Measurements from ENCODE around the gene MRPL41.
"Not testable (repeated sequence)": the region's sequence is repeated elsewhere in the genome, so short reads cannot be mapped to it uniquely, and the experiment has no call there.

MRPL41 gene

GRCh38 chr9:137509198-137509597 is 42.5 kb upstream of the MRPL41 start:
- H3K27me3 ChIP-seq (replicated peaks in 2 of 5; ENCODE audit: control insufficient read depth in 4 of 5, insufficient read depth in 5 of 5, low read length in 4 of 5), result no peaks in the 10 kb centered on the region
- H3K4me1 ChIP-seq (ENCODE audit: control extremely low read depth in 1 of 4, control insufficient read depth in 4 of 4, insufficient read depth in 4 of 4, low read length in 3 of 4), result no peaks in the 10 kb centered on the region
- H3K27ac ChIP-seq (ENCODE audit: insufficient read depth in 1 of 2, low read depth in 1 of 2, low read length in 2 of 2, poor library complexity in 1 of 2, severe bottlenecking in 2 of 2), result no peak overlapping the region
- peaks cover 0 to 2% (median 0%) of the 10 kb centered on the region in 5 experiments for H3K9me3 ChIP-seq (ENCODE audit: control extremely low read depth in 1 of 5, control insufficient read depth in 4 of 5, insufficient read depth in 2 of 5, low read depth in 1 of 5, low read length in 4 of 5)
- POLR2A ChIA-PET, result no interaction called here
- no peak overlapping the region for H3K4me3 ChIP-seq (ENCODE audit: control insufficient read depth in 1 of 7, extremely low read depth in 1 of 7, insufficient read depth in 4 of 7, low read depth in 2 of 7, low read length in 6 of 7)
- 85% methylated on average over 11 of the region's 14 CpGs for WGBS (ENCODE audit: insufficient coverage)
- DNase-seq, result no peak
- CTCF ChIA-PET, result interaction anchor here (0.8 to 1.6 kb wide), 6 partner anchors 12 to 215 kb away, joined by 3 to 4 read pairs (median 3); no protein-coding TSS in a partner anchor
- no peaks in the 10 kb centered on the region for H3K36me3 ChIP-seq (ENCODE audit: control insufficient read depth in 4 of 4, insufficient read depth in 4 of 4, low read length in 3 of 4)

DNA sequence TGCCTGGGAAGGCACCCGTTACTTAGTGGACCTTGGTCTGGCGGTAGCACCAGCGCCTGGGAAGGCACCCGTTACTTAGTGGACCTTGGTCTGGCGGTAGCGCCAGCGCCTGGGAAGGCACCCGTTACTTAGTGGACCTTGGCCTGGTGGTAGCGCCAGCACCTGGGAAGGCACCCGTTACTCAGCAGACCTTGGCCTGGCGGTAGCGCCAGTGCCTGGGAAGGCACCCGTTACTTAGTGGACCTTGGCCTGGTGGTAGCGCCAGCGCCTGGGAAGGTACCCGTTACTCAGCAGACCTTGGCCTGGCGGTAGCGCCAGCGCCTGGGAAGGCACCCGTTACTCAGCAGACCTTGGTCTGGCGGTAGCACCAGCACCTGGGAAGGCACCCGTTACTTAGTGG is 40.6 kb upstream of the MRPL41 start:
- H3K4me1 ChIP-seq (ENCODE audit: control extremely low read depth in 1 of 4, control insufficient read depth in 4 of 4, insufficient read depth in 4 of 4, low read length in 3 of 4); H3K4me3 ChIP-seq (ENCODE audit: control insufficient read depth in 1 of 7, extremely low read depth in 1 of 7, insufficient read depth in 4 of 7, low read depth in 2 of 7, low read length in 6 of 7); H3K27me3 ChIP-seq (replicated peaks in 2 of 5; ENCODE audit: control insufficient read depth in 4 of 5, insufficient read depth in 5 of 5, low read length in 4 of 5); H3K36me3 ChIP-seq (ENCODE audit: control insufficient read depth in 4 of 4, insufficient read depth in 4 of 4, low read length in 3 of 4); DNase-seq; POLR2A ChIA-PET; CTCF ChIA-PET; H3K9me3 ChIP-seq (ENCODE audit: control extremely low read depth in 1 of 5, control insufficient read depth in 4 of 5, insufficient read depth in 2 of 5, low read depth in 1 of 5, low read length in 4 of 5); H3K27ac ChIP-seq (ENCODE audit: insufficient read depth in 1 of 2, low read depth in 1 of 2, low read length in 2 of 2, poor library complexity in 1 of 2, severe bottlenecking in 2 of 2): not testable (repeated sequence)
- 97% methylated on average over 20 of the region's 22 CpGs for WGBS (ENCODE audit: insufficient coverage)

GRCh38 chr9:137511758-137512463 is 39.8 kb upstream of the MRPL41 start:
- POLR2A ChIA-PET, result no interaction called here
- no peak for DNase-seq

DNA sequence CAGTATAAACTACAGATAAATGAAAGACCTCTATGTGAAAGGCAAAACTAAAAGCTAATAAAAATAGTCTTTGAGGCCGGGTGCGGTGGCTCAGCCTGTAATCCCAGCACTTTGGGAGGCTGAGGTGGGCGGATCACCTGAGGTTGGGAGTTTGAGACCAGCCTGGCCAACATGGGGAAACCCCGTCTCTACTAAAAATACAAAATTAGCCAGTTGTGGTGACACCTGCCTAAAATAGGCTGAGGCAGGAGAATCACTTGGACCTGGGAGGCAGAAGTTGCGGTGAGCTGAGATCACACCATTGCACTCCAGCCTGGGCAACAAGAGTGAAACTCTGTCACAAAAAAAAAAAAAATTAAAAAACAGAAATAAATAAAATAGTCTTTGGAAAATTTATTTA is 38.5 kb upstream of the MRPL41 start:
- DNase-seq; H3K27ac ChIP-seq (ENCODE audit: insufficient read depth in 1 of 2, low read depth in 1 of 2, low read length in 2 of 2, poor library complexity in 1 of 2, severe bottlenecking in 2 of 2); CTCF ChIA-PET; H3K4me3 ChIP-seq (ENCODE audit: control insufficient read depth in 1 of 7, extremely low read depth in 1 of 7, insufficient read depth in 4 of 7, low read depth in 2 of 7, low read length in 6 of 7); H3K9me3 ChIP-seq (ENCODE audit: control extremely low read depth in 1 of 5, control insufficient read depth in 4 of 5, insufficient read depth in 2 of 5, low read depth in 1 of 5, low read length in 4 of 5); H3K36me3 ChIP-seq (ENCODE audit: control insufficient read depth in 4 of 4, insufficient read depth in 4 of 4, low read length in 3 of 4); H3K27me3 ChIP-seq (replicated peaks in 2 of 5; ENCODE audit: control insufficient read depth in 4 of 5, insufficient read depth in 5 of 5, low read length in 4 of 5); H3K4me1 ChIP-seq (ENCODE audit: control extremely low read depth in 1 of 4, control insufficient read depth in 4 of 4, insufficient read depth in 4 of 4, low read length in 3 of 4): not testable (repeated sequence)
- 100% methylated on average over 2 of the region's 5 CpGs for WGBS (ENCODE audit: insufficient coverage)
- POLR2A ChIA-PET, result interaction anchor here (0.6 kb wide), 1 partner anchor 15 kb away, joined by 3 read pairs; no protein-coding TSS in a partner anchor

More at GRCh38 chr9:137511758-137512463, 39.8 kb upstream of the MRPL41 start:
- Histone ChIP-seq H3K4me3 (ENCODE audit: control insufficient read depth in 1 of 7, extremely low read depth in 1 of 7, insufficient read depth in 4 of 7, low read depth in 2 of 7, low read length in 6 of 7) (no peak overlapping the region), H3K27ac (ENCODE audit: insufficient read depth in 1 of 2, low read depth in 1 of 2, low read length in 2 of 2, poor library complexity in 1 of 2, severe bottlenecking in 2 of 2) (no peak overlapping the region), H3K27me3 (replicated peaks in 2 of 5; ENCODE audit: control insufficient read depth in 4 of 5, insufficient read depth in 5 of 5, low read length in 4 of 5) (no peaks in the 10 kb centered on the region), H3K9me3 (ENCODE audit: control extremely low read depth in 1 of 5, control insufficient read depth in 4 of 5, insufficient read depth in 2 of 5, low read depth in 1 of 5, low read length in 4 of 5) (no peaks in the 10 kb centered on the region), H3K4me1 (ENCODE audit: control extremely low read depth in 1 of 4, control insufficient read depth in 4 of 4, insufficient read depth in 4 of 4, low read length in 3 of 4) (no peaks in the 10 kb centered on the region), H3K36me3 (ENCODE audit: control insufficient read depth in 4 of 4, insufficient read depth in 4 of 4, low read length in 3 of 4) (no peaks in the 10 kb centered on the region)
- CTCF ChIA-PET, result no interaction called here
- 98% methylated on average over 21 of the region's 25 CpGs for WGBS (ENCODE audit: insufficient coverage)

DNA sequence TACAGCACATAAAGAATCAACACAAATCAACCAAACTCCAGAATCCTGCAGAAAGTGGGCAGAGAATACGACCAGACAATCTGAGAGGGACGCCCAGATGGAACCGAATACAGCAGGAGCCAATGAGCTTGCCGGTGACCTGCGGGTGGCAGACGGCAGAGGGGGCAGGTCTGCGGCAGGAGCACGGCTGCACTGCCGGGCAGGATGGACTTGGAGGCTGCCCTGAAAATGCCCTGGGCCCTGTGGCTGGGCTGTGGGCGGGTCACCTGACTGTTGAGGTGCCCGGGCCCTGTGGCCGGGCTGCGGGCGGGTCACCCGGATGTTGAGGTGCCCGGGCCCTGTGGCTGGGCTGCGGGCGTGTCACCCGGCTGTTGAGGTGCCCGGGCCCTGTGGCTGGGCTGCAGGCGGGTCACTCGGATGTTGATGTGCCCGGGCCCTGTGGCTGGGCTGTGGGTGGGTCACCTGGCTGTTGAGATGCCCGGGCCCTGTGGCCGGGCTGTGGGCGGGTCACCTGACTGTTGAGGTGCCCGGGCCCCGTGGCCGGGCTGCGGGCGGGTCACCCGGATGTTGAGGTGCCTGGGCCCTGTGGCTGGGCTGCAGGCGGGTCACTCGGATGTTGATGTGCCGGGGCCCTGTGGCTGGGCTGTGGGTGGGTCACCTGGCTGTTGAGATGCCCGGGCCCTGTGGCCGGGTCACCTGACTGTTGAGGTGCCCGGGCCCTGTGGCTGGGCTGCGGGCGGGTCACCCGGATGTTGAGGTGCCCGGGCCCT is 37.7 kb upstream of the MRPL41 start:
- H3K9me3 ChIP-seq (ENCODE audit: control extremely low read depth in 1 of 5, control insufficient read depth in 4 of 5, insufficient read depth in 2 of 5, low read depth in 1 of 5, low read length in 4 of 5); H3K4me1 ChIP-seq (ENCODE audit: control extremely low read depth in 1 of 4, control insufficient read depth in 4 of 4, insufficient read depth in 4 of 4, low read length in 3 of 4); DNase-seq; H3K36me3 ChIP-seq (ENCODE audit: control insufficient read depth in 4 of 4, insufficient read depth in 4 of 4, low read length in 3 of 4); POLR2A ChIA-PET; H3K27ac ChIP-seq (ENCODE audit: insufficient read depth in 1 of 2, low read depth in 1 of 2, low read length in 2 of 2, poor library complexity in 1 of 2, severe bottlenecking in 2 of 2); H3K27me3 ChIP-seq (replicated peaks in 2 of 5; ENCODE audit: control insufficient read depth in 4 of 5, insufficient read depth in 5 of 5, low read length in 4 of 5); CTCF ChIA-PET; H3K4me3 ChIP-seq (ENCODE audit: control insufficient read depth in 1 of 7, extremely low read depth in 1 of 7, insufficient read depth in 4 of 7, low read depth in 2 of 7, low read length in 6 of 7): not testable (repeated sequence)
- 92% methylated on average over 29 of the region's 42 CpGs for WGBS (ENCODE audit: insufficient coverage)

DNA sequence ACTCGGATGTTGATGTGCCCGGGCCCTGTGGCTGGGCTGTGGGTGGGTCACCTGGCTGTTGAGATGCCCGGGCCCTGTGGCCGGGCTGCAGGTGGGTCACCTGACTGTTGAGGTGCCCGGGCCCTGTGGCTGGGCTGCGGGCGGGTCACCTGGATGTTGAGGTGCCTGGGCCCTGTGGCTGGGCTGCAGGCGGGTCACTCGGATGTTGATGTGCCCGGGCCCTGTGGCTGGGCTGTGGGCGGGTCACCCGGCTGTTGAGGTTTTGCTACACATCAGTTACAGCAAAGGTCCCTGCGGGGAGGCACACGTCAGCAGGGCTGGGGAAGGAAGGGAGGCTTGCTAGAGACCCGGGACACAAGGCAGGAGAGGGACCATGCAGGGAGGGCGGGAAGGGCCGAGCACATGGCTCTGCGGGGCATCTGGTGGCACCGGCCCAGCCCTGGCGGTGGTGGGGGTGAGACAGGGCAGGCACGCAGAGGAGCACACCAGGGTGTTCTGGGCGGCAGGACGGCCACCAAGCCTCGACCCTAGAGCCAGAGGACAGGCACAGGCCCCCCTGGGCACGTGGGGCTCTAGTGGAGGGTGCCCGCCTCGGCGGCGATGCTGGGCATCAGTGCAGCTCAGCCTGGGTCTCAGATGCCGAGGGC is 36.9 kb upstream of the MRPL41 start:
- 97% methylated on average over 23 of the region's 30 CpGs for WGBS (ENCODE audit: insufficient coverage)
- H3K9me3 ChIP-seq (ENCODE audit: control extremely low read depth in 1 of 5, control insufficient read depth in 4 of 5, insufficient read depth in 2 of 5, low read depth in 1 of 5, low read length in 4 of 5), result no peaks in the 10 kb centered on the region
- POLR2A ChIA-PET, result no interaction called here
- no peak overlapping the region for H3K4me3 ChIP-seq (ENCODE audit: control insufficient read depth in 1 of 7, extremely low read depth in 1 of 7, insufficient read depth in 4 of 7, low read depth in 2 of 7, low read length in 6 of 7)
- H3K4me1 ChIP-seq (ENCODE audit: control extremely low read depth in 1 of 4, control insufficient read depth in 4 of 4, insufficient read depth in 4 of 4, low read length in 3 of 4), result no peaks in the 10 kb centered on the region
- peaks cover 0 to 2% (median 0%) of the 10 kb centered on the region in 4 experiments for H3K36me3 ChIP-seq (ENCODE audit: control insufficient read depth in 4 of 4, insufficient read depth in 4 of 4, low read length in 3 of 4)
- no peak for DNase-seq
- no peak overlapping the region for H3K27ac ChIP-seq (ENCODE audit: insufficient read depth in 1 of 2, low read depth in 1 of 2, low read length in 2 of 2, poor library complexity in 1 of 2, severe bottlenecking in 2 of 2)
- no peaks in the 10 kb centered on the region for H3K27me3 ChIP-seq (replicated peaks in 2 of 5; ENCODE audit: control insufficient read depth in 4 of 5, insufficient read depth in 5 of 5, low read length in 4 of 5)
- CTCF ChIA-PET, result no interaction called here

- Histone ChIP-seq H3K4me1 (ENCODE audit: control extremely low read depth in 1 of 4, control insufficient read depth in 4 of 4, insufficient read depth in 4 of 4, low read length in 3 of 4) (no peaks in the 10 kb centered on the region), H3K9me3 (ENCODE audit: control extremely low read depth in 1 of 5, control insufficient read depth in 4 of 5, insufficient read depth in 2 of 5, low read depth in 1 of 5, low read length in 4 of 5) (no peaks in the 10 kb centered on the region), H3K27ac (ENCODE audit: insufficient read depth in 1 of 2, low read depth in 1 of 2, low read length in 2 of 2, poor library complexity in 1 of 2, severe bottlenecking in 2 of 2) (no peak overlapping the region), H3K4me3 (ENCODE audit: control insufficient read depth in 1 of 7, extremely low read depth in 1 of 7, insufficient read depth in 4 of 7, low read depth in 2 of 7, low read length in 6 of 7) (no peak overlapping the region), H3K27me3 (replicated peaks in 2 of 5; ENCODE audit: control insufficient read depth in 4 of 5, insufficient read depth in 5 of 5, low read length in 4 of 5) (no peaks in the 10 kb centered on the region), H3K36me3 (ENCODE audit: control insufficient read depth in 4 of 4, insufficient read depth in 4 of 4, low read length in 3 of 4) (peaks cover 0 to 4% (median 0%) of the 10 kb centered on the region in 4 experiments)
- DNase-seq, result no peak
- WGBS (ENCODE audit: insufficient coverage), result 96% methylated on average over 14 of the region's 23 CpGs
- CTCF ChIA-PET, result no interaction called here
- POLR2A ChIA-PET, result no interaction called here
Measured at GRCh38 chr9:137515338-137515724, 36.3 kb upstream of the MRPL41 start.
